Stimulated activated memory B cell treated with anti-CD40 and anti-IgM and Interleukin-4, amounts not matched to agents 10 μg/mL and 1 μg/mL and 100 μg/mL, for 72 hours (primary cell): ENCODE measurements around the gene MDH2.
"Not testable (repeated sequence)": the region's sequence is repeated elsewhere in the genome, so short reads cannot be mapped to it uniquely, and the experiment has no call there.

Experiments
- ATAC-seq: fragments of 150-1000 bp; cut with Tn5 transposase; 2 replicates; pipeline ENCODE4 v1.10.0; 2021
- H3K27ac Mint-ChIP-seq: one replicate; pipeline ENCODE4 v1.8.0; 2022; ENCODE audit warnings: mild to moderate bottlenecking, mixed read lengths
- H3K27me3 Mint-ChIP-seq: one replicate; pipeline ENCODE4 v1.8.0; 2022; ENCODE audit warnings: mixed read lengths
- H3K36me3 Mint-ChIP-seq: one replicate; pipeline ENCODE4 v1.8.0; 2022; ENCODE audit warnings: mixed read lengths
- H3K4me1 Mint-ChIP-seq: one replicate; pipeline ENCODE4 v1.8.0; 2022; ENCODE audit warnings: mixed read lengths
- H3K4me3 Mint-ChIP-seq: one replicate; pipeline ENCODE4 v1.8.0; 2022; ENCODE audit warnings: mild to moderate bottlenecking, moderate library complexity, mixed read lengths
- H3K9me3 Mint-ChIP-seq: one replicate; pipeline ENCODE4 v1.8.0; 2022; ENCODE audit warnings: mixed read lengths

MDH2 gene, protein sequence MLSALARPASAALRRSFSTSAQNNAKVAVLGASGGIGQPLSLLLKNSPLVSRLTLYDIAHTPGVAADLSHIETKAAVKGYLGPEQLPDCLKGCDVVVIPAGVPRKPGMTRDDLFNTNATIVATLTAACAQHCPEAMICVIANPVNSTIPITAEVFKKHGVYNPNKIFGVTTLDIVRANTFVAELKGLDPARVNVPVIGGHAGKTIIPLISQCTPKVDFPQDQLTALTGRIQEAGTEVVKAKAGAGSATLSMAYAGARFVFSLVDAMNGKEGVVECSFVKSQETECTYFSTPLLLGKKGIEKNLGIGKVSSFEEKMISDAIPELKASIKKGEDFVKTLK

DNA sequence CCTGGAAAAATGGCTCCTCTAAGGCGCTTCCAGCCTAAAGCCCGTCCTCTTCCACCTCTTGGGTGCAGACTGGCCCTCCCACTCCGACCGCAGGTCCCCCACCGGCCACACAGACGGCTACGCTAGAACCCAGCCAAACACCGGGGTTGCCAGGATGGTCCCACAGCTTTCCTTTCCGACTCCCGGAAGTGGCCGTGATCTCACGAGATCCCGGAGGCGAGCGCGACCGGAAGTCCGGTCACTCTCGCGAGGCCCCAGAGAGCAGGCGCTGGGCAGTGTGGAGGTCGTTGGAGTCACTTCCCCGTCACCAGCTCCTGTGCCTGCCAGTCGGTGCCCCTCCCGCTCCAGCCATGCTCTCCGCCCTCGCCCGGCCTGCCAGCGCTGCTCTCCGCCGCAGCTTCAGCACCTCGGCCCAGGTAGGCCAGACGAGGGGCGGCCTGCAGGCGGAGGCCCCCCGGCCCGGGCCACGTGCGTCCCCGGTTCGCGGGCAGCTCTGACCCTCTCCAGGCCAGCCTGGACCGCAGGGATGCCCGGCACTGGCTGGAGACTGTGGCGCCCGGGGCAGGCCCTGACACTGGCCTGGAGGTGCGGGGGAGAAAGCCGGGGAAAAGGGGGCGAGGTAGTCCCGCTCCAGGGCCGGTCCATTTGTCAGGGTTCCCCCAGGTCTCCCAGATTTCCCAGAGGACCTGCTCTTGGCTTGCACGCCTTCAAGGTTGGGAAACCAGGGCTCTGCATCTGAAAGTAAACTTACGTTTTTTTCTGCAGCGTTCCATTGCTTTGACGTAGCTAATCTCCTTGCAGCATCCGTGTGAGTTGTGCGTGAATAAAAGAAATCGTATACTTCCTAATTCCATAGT lies at the start of gene MDH2, which contains the start of gene STYXL1:
Gene MDH2 (plus strand): TSS at position 296 of the 857 bp plus-strand sequence. CDS start 55 bp downstream, at position 351.
Gene STYXL1 (minus strand): TSS at position 190 of the 857 bp plus-strand sequence. CDS start 17,477 bp downstream, outside the sequence.
- ATAC-seq = peak; percentile 98
- Mint-ChIP-seq H3K4me1 (peaks cover 44% of the 10 kb centered on the region), H3K36me3 (peaks cover 33% of the 10 kb centered on the region), H3K9me3 (no peaks in the 10 kb centered on the region), H3K4me3 (peak within 1 kb of the TSS; percentile 92), H3K27ac (peak within 1 kb of the TSS; percentile 93), H3K27me3 (no peaks in the 10 kb centered on the region)

- peak; percentile 8 for ATAC-seq
- Mint-ChIP-seq H3K9me3 (no peaks in the 10 kb centered on the region), H3K36me3 (peaks cover 67% of the 10 kb centered on the region)
Observed at GRCh38 chr7:76000566-76000965, 47.3 kb upstream of the MDH2 start.

DNA sequence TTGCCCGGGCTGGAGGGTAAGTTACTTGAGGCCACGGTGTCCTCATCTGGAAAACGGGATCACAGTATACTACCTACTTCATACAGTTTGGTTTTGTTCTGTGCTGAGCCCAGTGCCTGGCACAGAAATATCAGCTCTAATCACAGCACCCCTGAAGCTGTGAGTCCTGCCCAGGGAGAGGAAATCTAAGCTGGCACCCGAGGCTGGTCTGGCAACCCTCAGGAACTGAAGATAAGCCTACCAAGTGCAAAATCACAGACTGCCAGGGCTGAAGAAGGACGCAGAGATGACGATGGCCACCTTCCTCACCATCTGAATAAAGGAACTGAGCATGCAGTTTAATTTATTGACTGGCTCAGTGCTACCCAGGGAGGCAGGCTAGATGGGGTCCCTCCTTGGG lies 45.8 kb upstream of the MDH2 start:
- Mint-ChIP-seq H3K27ac (no peak overlapping the region), H3K36me3 (peaks cover 55% of the 10 kb centered on the region), H3K9me3 (no peaks in the 10 kb centered on the region), H3K4me1 (peaks cover 5% of the 10 kb centered on the region), H3K4me3 (no peak overlapping the region), H3K27me3 (no peaks in the 10 kb centered on the region)
- no peak for ATAC-seq

More at GRCh38 chr7:76000566-76000965, 47.3 kb upstream of the MDH2 start:
- H3K4me3 Mint-ChIP-seq = no peak overlapping the region
- no peak overlapping the region for H3K27ac Mint-ChIP-seq
- no peaks in the 10 kb centered on the region for H3K27me3 Mint-ChIP-seq
- peaks cover 14% of the 10 kb centered on the region for H3K4me1 Mint-ChIP-seq

GRCh38 chr7:76002822-76003221 lies 45.1 kb upstream of the MDH2 start:
- Mint-ChIP-seq H3K4me3 (no peak overlapping the region), H3K36me3 (peaks cover 48% of the 10 kb centered on the region), H3K4me1 (no peaks in the 10 kb centered on the region), H3K9me3 (no peaks in the 10 kb centered on the region), H3K27ac (no peak overlapping the region), H3K27me3 (no peaks in the 10 kb centered on the region)
- ATAC-seq = no peak

DNA sequence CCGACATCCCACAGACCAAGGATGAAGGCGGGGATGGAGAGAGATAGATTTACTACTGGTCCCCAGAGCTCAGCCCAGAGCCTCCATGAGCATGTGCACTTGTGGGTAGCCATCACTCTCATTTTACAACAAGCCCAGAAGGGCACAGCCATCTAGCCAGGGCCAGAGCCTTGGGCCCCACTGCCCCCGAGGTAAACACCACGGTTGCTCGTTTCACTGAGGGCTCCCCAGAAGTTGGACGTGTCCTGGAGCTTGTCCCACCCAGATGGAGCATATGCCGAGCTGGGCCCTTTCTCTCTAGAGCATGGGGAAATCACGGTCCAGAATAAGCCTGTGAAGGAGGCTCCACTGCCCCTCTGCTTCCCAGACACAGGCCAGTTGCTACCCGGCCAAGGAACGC lies 44.6 kb upstream of the MDH2 start:
- peaks cover 46% of the 10 kb centered on the region for H3K36me3 Mint-ChIP-seq
- H3K27me3 Mint-ChIP-seq = no peaks in the 10 kb centered on the region
- H3K9me3 Mint-ChIP-seq = no peaks in the 10 kb centered on the region
- peaks cover 4% of the 10 kb centered on the region for H3K4me1 Mint-ChIP-seq
- H3K27ac Mint-ChIP-seq = no peak overlapping the region
- no peak for ATAC-seq
- H3K4me3 Mint-ChIP-seq = no peak overlapping the region

GRCh38 chr7:76005004-76005403 lies 42.9 kb upstream of the MDH2 start:
- not testable (repeated sequence) for H3K27ac Mint-ChIP-seq, H3K9me3 Mint-ChIP-seq, H3K4me3 Mint-ChIP-seq, H3K27me3 Mint-ChIP-seq, ATAC-seq
- Mint-ChIP-seq H3K4me1 (peaks cover 20% of the 10 kb centered on the region), H3K36me3 (peaks cover 36% of the 10 kb centered on the region)

DNA sequence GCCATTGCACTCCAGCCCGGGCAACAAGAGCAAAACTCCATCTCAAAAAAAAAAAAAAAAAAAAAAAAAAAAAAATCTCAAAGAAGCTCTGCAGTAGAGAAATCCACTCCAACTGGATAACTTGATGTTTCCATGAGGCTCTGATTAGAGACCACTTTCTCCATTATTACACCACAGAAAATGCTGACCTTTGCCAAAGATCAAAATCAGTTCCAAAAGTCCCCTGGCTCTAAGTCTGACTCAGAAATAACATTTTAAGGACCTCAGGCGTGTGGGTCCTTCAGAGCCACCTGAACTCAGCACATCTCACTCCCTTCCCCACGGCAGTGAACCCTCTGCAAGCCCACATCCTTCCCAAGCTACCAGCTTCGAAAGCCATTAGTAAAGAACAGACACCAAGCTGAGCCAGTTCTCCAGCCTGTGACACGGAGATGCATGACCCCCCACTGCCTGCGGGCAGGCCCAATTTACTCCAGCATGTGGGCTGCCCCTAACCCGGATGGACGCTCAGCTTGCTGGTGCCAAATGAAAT lies 39.7 kb upstream of the MDH2 start:
- Mint-ChIP-seq H3K4me1 (peaks cover 37% of the 10 kb centered on the region), H3K27ac (peak overlapping the region; percentile 70), H3K36me3 (peaks cover 43% of the 10 kb centered on the region), H3K27me3 (no peaks in the 10 kb centered on the region), H3K4me3 (peak overlapping the region; percentile 21), H3K9me3 (no peaks in the 10 kb centered on the region)
- ATAC-seq = peak; percentile 85

DNA sequence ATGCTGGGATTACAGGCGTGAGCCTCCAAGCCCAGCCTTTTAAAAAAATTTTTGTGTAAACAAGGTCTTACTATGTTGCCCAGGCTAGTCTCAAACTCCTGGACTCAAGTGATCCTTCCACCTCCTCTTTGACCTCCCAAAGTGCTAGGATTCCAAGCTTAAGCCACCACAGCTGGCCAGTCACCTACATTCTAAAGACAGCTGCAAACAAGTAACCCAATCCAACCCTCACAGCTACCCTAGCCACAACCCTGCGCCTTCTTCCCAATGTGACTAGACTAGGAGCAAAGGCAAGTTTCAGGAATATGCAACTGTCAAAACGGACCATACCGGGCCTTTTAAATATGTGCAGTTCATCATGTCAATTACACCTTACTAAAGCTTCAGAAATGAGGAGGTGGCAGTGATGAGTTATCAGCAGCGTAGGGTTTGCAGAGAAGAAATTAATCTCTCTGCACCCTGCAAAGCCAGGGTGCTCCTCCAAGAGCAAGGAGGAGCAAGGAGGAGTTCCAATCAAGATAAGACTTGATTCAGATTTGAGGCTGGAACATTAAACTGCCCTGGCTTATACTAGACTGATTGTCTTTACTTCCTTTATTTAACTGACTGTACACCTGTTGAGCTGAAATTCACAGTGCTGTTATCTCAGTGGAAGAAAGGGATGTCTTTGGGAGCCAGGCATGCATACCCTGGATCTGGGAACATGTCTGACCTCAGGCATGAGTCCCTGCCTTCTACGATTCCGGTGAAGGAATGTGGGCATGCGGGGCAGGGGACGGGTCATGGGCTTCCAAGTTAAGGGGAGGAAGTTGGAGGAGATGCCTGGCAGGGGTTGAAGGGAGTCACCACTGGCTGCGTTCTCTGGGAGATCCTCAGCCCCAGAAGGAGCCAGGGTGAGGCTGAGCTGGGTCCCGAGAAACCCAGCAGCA lies 38.0 kb upstream of the MDH2 start:
- Mint-ChIP-seq H3K36me3 (peaks cover 42% of the 10 kb centered on the region), H3K4me1 (peaks cover 37% of the 10 kb centered on the region), H3K27me3 (no peaks in the 10 kb centered on the region), H3K4me3 (no peak overlapping the region), H3K9me3 (no peaks in the 10 kb centered on the region), H3K27ac (peak overlapping the region; percentile 70)
- no peak for ATAC-seq

- Mint-ChIP-seq H3K4me3 (no peak overlapping the region), H3K27ac (peak overlapping the region; percentile 55), H3K4me1 (peaks cover 37% of the 10 kb centered on the region), H3K27me3 (no peaks in the 10 kb centered on the region), H3K9me3 (no peaks in the 10 kb centered on the region), H3K36me3 (peaks cover 42% of the 10 kb centered on the region)
- ATAC-seq = no peak
Observed at GRCh38 chr7:76011442-76011861, 36.5 kb upstream of the MDH2 start.

DNA sequence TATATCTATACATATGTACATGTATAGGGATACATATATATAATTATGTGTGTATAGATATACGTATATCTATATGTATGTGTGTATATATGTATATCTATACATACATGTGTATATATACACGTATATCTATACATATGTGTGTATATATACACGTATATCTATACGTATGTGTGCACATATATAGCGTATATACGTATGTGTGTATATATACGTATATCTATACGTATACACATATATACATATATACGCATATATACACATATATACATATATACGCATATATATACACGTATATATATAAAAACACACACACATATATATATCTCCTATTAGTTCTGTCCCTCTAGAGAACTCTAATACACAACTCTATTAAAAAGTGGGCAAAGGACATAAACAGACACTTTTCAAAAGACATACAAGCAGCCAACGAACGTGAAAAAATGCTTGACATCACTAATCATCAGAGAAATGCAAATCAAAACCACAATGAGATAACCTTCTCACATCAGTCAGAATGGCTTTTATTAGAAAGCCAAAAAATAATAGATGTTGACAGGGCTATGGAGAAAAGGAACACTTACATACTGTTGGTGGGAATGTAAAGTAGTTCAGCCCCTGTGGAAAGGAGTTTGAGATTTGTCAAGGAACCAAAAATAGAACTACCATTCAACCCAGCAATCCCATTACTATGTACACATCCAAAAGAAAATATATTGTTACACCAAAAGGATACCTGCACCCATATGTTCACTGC lies 31.5 kb upstream of the MDH2 start:
- peaks cover 51% of the 10 kb centered on the region for H3K36me3 Mint-ChIP-seq

DNA sequence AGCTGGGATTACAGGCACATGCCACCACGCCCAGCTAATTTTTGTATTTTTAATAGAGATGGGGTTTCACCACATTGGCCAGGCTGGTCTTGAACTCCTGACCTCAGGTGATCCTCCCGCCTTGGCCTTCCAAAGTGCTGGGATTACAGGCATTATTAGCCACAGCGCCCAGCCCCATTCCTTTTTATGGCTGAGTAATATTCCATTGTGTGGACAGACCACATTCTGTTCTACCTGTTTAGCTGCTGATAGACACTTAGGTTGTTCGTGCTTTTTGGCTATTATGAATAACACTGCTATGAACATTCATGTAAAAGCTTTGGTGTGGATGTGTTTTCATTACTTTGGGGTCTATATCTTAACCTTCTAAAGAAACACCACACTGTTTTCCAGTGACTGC lies 29.4 kb upstream of the MDH2 start:
- H3K4me1 Mint-ChIP-seq, H3K27ac Mint-ChIP-seq, H3K9me3 Mint-ChIP-seq, H3K4me3 Mint-ChIP-seq, ATAC-seq, H3K27me3 Mint-ChIP-seq: not testable (repeated sequence)
- peaks cover 45% of the 10 kb centered on the region for H3K36me3 Mint-ChIP-seq

More for the DNA sequence above, 31.5 kb upstream of the MDH2 start:
- no peak overlapping the region for H3K4me3 Mint-ChIP-seq
- no peaks in the 10 kb centered on the region for H3K9me3 Mint-ChIP-seq
- ATAC-seq = no peak
- no peak overlapping the region for H3K27ac Mint-ChIP-seq
- H3K27me3 Mint-ChIP-seq = no peaks in the 10 kb centered on the region
- H3K4me1 Mint-ChIP-seq = peaks cover 6% of the 10 kb centered on the region

DNA sequence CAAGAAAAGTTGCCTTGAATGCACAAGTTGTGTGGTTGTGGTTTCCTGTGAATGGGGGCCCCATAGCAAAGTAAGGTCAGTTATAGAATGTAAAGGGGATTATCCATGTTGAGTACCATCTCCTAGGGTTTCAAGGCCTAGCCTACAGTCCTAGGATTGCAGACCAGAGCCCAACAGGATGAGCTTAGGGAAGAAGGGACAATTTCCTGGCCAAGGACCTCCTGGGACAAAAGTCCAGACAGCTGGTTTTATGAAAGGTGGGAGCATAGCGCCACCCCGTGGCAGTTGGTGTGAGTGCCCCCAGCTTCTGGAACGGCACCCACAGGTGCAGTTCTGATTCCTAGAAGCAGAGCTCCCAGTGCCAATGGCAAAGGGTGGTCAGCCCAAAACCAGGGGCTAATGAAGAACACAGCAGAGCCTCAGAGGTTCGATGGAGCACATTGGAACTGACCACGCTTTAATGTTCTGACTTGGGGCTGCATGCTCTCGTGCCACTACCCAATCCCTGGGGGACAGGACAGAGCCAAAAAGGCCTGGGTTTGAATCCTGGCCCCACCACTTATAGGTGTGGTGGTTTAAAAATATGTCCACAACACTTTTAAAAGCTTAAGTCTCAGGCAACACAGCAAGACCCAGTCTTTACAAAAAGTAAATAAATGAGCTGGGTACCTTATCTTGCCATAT lies 27.7 kb upstream of the MDH2 start:
- H3K27ac Mint-ChIP-seq = no peak overlapping the region
- no peaks in the 10 kb centered on the region for H3K9me3 Mint-ChIP-seq
- ATAC-seq = no peak
- H3K36me3 Mint-ChIP-seq = peaks cover 54% of the 10 kb centered on the region
- no peak overlapping the region for H3K4me3 Mint-ChIP-seq
- peaks cover 10% of the 10 kb centered on the region for H3K4me1 Mint-ChIP-seq
- no peaks in the 10 kb centered on the region for H3K27me3 Mint-ChIP-seq

GRCh38 chr7:76022026-76022780 lies 25.7 kb upstream of the MDH2 start:
- no peaks in the 10 kb centered on the region for H3K27me3 Mint-ChIP-seq
- H3K9me3 Mint-ChIP-seq = no peaks in the 10 kb centered on the region
- ATAC-seq = no peak
- no peak overlapping the region for H3K27ac Mint-ChIP-seq
- H3K4me3 Mint-ChIP-seq = no peak overlapping the region
- H3K4me1 Mint-ChIP-seq = peaks cover 10% of the 10 kb centered on the region
- peaks cover 64% of the 10 kb centered on the region for H3K36me3 Mint-ChIP-seq
